HL-60 (cell line): ENCODE results near the gene EPS8.

Experiments
- DNase-seq, 2 experiments: peaks; one replicate each; pipeline ENCODE4 v3.0.0-alpha.2; 2010 to 2020; ENCODE audit warnings: low read depth in 1 of 2, low spot score in 1 of 2
- H3K27ac ChIP-seq: fragments of 250-450 bp; sonication (Bioruptor Pico); replicated peaks from 2 replicates; pipeline ENCODE4 v1.5.1; 2020; ENCODE audit warnings: mild to moderate bottlenecking, moderate library complexity
- H3K27me3 ChIP-seq: fragments of 250-450 bp; sonication (Bioruptor Pico); 2 replicates; pipeline ENCODE4 v1.5.1; 2021; ENCODE audit warnings: mild to moderate bottlenecking, moderate library complexity; ENCODE audit not compliant: insufficient read depth, poor library complexity, severe bottlenecking
- H3K4me3 ChIP-seq: replicated peaks from 2 replicates; pipeline ENCODE4 v1.5.1; 2011; ENCODE audit warnings: mild to moderate bottlenecking, control low read depth, low read length; ENCODE audit not compliant: insufficient read depth
- CTCF ChIP-seq: IDR thresholded peaks from one replicate; pipeline ENCODE4 v1.5.1; 2011; ENCODE audit warnings: low read length, control low read depth, inconsistent platforms; ENCODE audit not compliant: insufficient read depth
- GABPA ChIP-seq: IDR thresholded peaks from 2 replicates; pipeline ENCODE4 v1.6.1; 2012; ENCODE audit warnings: low read depth
- POLR2AphosphoS5 ChIP-seq: IDR thresholded peaks from 2 replicates; pipeline ENCODE4 v1.6.1; 2012; ENCODE audit warnings: low read depth
- REST ChIP-seq: IDR thresholded peaks from 2 replicates; pipeline ENCODE4 v1.6.1; 2012; ENCODE audit warnings: low read depth; ENCODE audit not compliant: insufficient replicate concordance
- SPI1 ChIP-seq: IDR thresholded peaks from 2 replicates; pipeline ENCODE4 v1.6.1; 2012; ENCODE audit warnings: low read depth, mild to moderate bottlenecking, borderline replicate concordance

Gene EPS8

GRCh38 chr12:15697201-15697600 lies 92.0 kb downstream of the EPS8 start:
- no peaks in the 10 kb centered on the region for H3K27me3 ChIP-seq
- DNase-seq: no peak
- H3K4me3 ChIP-seq: no peak overlapping the region
- TF ChIP-seq POLR2AphosphoS5 (no peak), SPI1 (no peak), GABPA (no peak), CTCF (no peak), REST (no peak)
- H3K27ac ChIP-seq: no peak overlapping the region

GRCh38 chr12:15693228-15693911 lies 95.8 kb downstream of the EPS8 start:
- H3K4me3 ChIP-seq: no peak overlapping the region
- no peak overlapping the region for H3K27ac ChIP-seq
- no peak for DNase-seq
- TF ChIP-seq SPI1: no peak
- no peak for TF ChIP-seq GABPA
- no peak for TF ChIP-seq REST
- TF ChIP-seq POLR2AphosphoS5: no peak
- TF ChIP-seq CTCF: no peak
- H3K27me3 ChIP-seq: no peaks in the 10 kb centered on the region

GRCh38 chr12:15691388-15691787 lies 97.8 kb downstream of the EPS8 start:
- H3K27ac ChIP-seq: no peak overlapping the region
- no peak for DNase-seq
- no peaks in the 10 kb centered on the region for H3K27me3 ChIP-seq
- no peak for TF ChIP-seq SPI1
- no peak for TF ChIP-seq POLR2AphosphoS5
- no peak for TF ChIP-seq GABPA
- TF ChIP-seq REST: no peak
- no peak for TF ChIP-seq CTCF
- no peak overlapping the region for H3K4me3 ChIP-seq
